Bronchial epithelial cell (primary cell): ENCODE data around the gene SS18. TPM values are rescaled to one million over a fixed set of nuclear protein-coding genes. Genes with fewer than 3 reads are reported as not detected.

Experiments used
- DNase-seq: peaks from one replicate; pipeline ENCODE4 v3.0.0-alpha.2; 2010; ENCODE audit warnings: low read depth
- FAIRE-seq: peaks from 2 replicates; lab custom pipeline; 2011; peaks lifted over from hg19 to GRCh38; lab: Jason Lieb, UNC
- H3K27me3 ChIP-seq: 2 replicates; pipeline ENCODE4 v1.5.1; 2011; ENCODE audit warnings: low read length; ENCODE audit not compliant: control insufficient read depth, insufficient read depth
- H3K36me3 ChIP-seq: 2 replicates; pipeline ENCODE4 v1.5.1; 2011; ENCODE audit warnings: low read length; ENCODE audit not compliant: control insufficient read depth, insufficient read depth
- H3K4me3 ChIP-seq: 2 replicates; pipeline ENCODE4 v1.5.1; 2011; ENCODE audit warnings: mild to moderate bottlenecking, low read depth, low read length, control low read depth
- total RNA-seq: library from RNA; depleted of rRNA; stranded (reverse); fragments of >200 nt; gene quantifications from 2 replicates; pipeline ENCODE4 v1.2.1, GENCODE V29; 2014
- TF ChIP-seq, protein P1 (sequence below): IDR thresholded peaks from 2 replicates; pipeline ENCODE4 v1.5.1; 2011; ENCODE audit warnings: mild to moderate bottlenecking, moderate library complexity, low read length, control low read depth, inconsistent platforms; ENCODE audit not compliant: insufficient read depth, severe bottlenecking

Gene SS18
- total RNA-seq, 1 donor from 2014 or later = 128 TPM

GRCh38 chr18:26044807-26045206 lies 45.6 kb downstream of the SS18 start:
- H3K27me3 ChIP-seq = no peaks in the 10 kb centered on the region
- no peaks in the 10 kb centered on the region for H3K36me3 ChIP-seq
- FAIRE-seq = no peak
- TF ChIP-seq, protein P1, sequence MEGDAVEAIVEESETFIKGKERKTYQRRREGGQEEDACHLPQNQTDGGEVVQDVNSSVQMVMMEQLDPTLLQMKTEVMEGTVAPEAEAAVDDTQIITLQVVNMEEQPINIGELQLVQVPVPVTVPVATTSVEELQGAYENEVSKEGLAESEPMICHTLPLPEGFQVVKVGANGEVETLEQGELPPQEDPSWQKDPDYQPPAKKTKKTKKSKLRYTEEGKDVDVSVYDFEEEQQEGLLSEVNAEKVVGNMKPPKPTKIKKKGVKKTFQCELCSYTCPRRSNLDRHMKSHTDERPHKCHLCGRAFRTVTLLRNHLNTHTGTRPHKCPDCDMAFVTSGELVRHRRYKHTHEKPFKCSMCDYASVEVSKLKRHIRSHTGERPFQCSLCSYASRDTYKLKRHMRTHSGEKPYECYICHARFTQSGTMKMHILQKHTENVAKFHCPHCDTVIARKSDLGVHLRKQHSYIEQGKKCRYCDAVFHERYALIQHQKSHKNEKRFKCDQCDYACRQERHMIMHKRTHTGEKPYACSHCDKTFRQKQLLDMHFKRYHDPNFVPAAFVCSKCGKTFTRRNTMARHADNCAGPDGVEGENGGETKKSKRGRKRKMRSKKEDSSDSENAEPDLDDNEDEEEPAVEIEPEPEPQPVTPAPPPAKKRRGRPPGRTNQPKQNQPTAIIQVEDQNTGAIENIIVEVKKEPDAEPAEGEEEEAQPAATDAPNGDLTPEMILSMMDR = no peak
- H3K4me3 ChIP-seq = no peak overlapping the region
- no peak for DNase-seq

GRCh38 chr18:26040051-26040656 lies 50.3 kb downstream of the SS18 start:
- TF ChIP-seq, protein P1 = no peak
- Histone ChIP-seq H3K36me3 (peaks cover 3% of the 10 kb centered on the region), H3K27me3 (no peaks in the 10 kb centered on the region), H3K4me3 (no peak overlapping the region)
- FAIRE-seq (no peak), DNase-seq (peak; percentile 80)

DNA sequence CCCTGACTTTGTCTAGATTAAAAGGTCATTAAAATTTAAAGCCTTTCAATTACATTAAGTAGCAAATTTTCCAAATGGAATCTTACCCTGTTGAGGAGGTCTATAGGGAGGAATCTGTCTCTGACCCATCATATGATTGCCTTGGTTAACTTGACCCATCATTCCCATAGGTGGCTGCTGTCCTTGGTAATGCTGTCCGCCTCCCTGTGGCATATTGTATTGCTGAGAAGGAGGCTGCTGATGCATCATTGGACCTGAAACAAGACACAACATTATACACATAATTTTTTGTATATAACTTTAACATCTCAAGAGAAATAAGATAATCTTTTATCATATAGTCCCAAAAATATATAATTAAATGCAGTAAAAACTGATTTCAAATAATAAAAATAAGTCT lies 51.2 kb downstream of the SS18 start:
- no peak for FAIRE-seq
- Histone ChIP-seq H3K36me3 (peaks cover 3% of the 10 kb centered on the region), H3K27me3 (no peaks in the 10 kb centered on the region), H3K4me3 (no peak overlapping the region)
- no peak for DNase-seq
- TF ChIP-seq, protein P1 = no peak

GRCh38 chr18:26036635-26037034 lies 53.8 kb downstream of the SS18 start:
- TF ChIP-seq, protein P1 = no peak
- Histone ChIP-seq H3K4me3 (no peak overlapping the region), H3K36me3 (peaks cover 6% of the 10 kb centered on the region), H3K27me3 (no peaks in the 10 kb centered on the region)
- DNase-seq = no peak
- no peak for FAIRE-seq

DNA sequence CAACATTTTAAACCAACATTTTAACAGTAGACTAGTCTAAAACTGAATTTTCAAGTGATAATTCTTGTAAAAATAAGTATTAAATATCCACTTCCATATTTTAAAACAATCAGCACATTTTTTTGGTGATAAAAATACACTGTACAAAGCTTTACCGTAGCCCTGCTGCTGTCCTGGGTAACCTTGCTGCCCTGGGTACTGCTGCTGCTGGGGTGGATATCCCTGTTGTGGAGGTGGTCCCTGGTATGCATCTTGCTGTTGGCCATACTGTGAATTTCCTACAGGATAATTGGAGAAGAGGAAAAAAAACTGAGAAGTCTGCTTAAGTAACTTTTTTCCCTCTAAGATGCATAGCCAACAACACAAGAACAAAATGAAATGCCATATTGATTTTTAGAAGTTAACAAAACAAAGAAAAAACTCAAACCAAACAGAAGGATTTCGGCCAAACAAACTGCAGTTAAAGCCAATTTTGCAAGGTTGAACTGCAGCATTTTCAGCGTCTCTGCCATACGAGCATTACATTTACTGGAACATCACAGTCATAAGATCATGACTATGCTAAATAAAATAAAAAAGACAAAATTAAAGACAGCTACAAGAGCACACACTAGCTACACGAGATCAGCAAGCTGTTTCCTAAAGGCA lies 55.4 kb downstream of the SS18 start:
- TF ChIP-seq, protein P1 = no peak
- peaks cover 7% of the 10 kb centered on the region for H3K36me3 ChIP-seq
- DNase-seq (no peak), FAIRE-seq (no peak)
- H3K27me3 ChIP-seq = no peaks in the 10 kb centered on the region
- no peak overlapping the region for H3K4me3 ChIP-seq
